A673 (cell line): ENCODE results near the gene CEACAM19. TPM values are rescaled to one million over a fixed set of nuclear protein-coding genes. Genes with fewer than 3 reads are reported as not detected.

Experiments
- BruUV-seq: library from RNA; stranded (reverse); fragments of 400-500 nt; replicated peaks from 2 replicates; lab custom pipeline; 2021; lab: Mats Ljungman, UMichigan
- CTCF ChIA-PET: fragments of 300-600 bp; sonication (Branson Sonifier 250); formaldehyde crosslinking; loops from one replicate; lab custom pipeline; 2022; ENCODE audit warnings: antibody characterized with exemption; lab: Charles Lee
- POLR2A ChIA-PET: fragments of 300-600 bp; sonication (Branson Sonifier 250); formaldehyde crosslinking; loops from one replicate; lab custom pipeline; 2022; ENCODE audit warnings: antibody characterized with exemption; ENCODE audit not compliant: low non-redundant PET; lab: Charles Lee
- DNase-seq: peaks from one replicate; pipeline ENCODE4 v3.0.0-alpha.2; 2015; ENCODE audit warnings: low spot score
- H3K27ac ChIP-seq: fragments of 200-600 bp; sonication (generic); 2 replicates; pipeline ENCODE4 v1.5.1; 2016; ENCODE audit warnings: mixed run types, low read depth, mild to moderate bottlenecking, mixed read lengths, antibody characterized with exemption, low read length; ENCODE audit not compliant: poor library complexity, severe bottlenecking
- H3K27me3 ChIP-seq: fragments of 200-600 bp; sonication (generic); replicated peaks from 2 replicates; pipeline ENCODE4 v1.6.1; 2017; ENCODE audit warnings: mixed run types, low read depth, mild to moderate bottlenecking, mixed read lengths, antibody characterized with exemption, low read length; ENCODE audit not compliant: insufficient read depth, poor library complexity
- H3K36me3 ChIP-seq: fragments of 200-600 bp; sonication (generic); 2 replicates; pipeline ENCODE4 v1.6.1; 2016; ENCODE audit warnings: mixed run types, mild to moderate bottlenecking, mixed read lengths, antibody characterized with exemption, low read length; ENCODE audit not compliant: insufficient read depth, poor library complexity, severe bottlenecking
- H3K4me1 ChIP-seq: fragments of 200-600 bp; sonication (generic); 2 replicates; pipeline ENCODE4 v1.6.1; 2017; ENCODE audit warnings: mixed run types, mild to moderate bottlenecking, mixed read lengths, antibody characterized with exemption, low read length; ENCODE audit not compliant: insufficient read depth, poor library complexity, severe bottlenecking
- H3K4me3 ChIP-seq: fragments of 200-600 bp; sonication (generic); 2 replicates; pipeline ENCODE4 v1.5.1; 2016; ENCODE audit warnings: low read depth, mixed run types, mild to moderate bottlenecking, mixed read lengths, low read length; ENCODE audit not compliant: poor library complexity, severe bottlenecking
- H3K9me3 ChIP-seq: fragments of 200-600 bp; sonication (generic); 2 replicates; pipeline ENCODE4 v1.6.1; 2016; ENCODE audit warnings: mixed run types, low read depth, mild to moderate bottlenecking, mixed read lengths, antibody characterized with exemption, low read length; ENCODE audit not compliant: poor library complexity, severe bottlenecking
- EZH2 ChIP-seq: fragments of 200-600 bp; sonication (generic); IDR thresholded peaks from 2 replicates; pipeline ENCODE4 v1.6.1; 2017; ENCODE audit warnings: borderline replicate concordance, low read depth, mild to moderate bottlenecking, mixed read lengths, antibody characterized with exemption, low read length; ENCODE audit not compliant: poor library complexity, severe bottlenecking
- intact Hi-C: fragments of 100-400 bp; cut with micrococcal nuclease; formaldehyde crosslinking; loops from one replicate; pipeline ENCODE4 v1.10.0; 2022; ENCODE audit not compliant: unreplicated experiment
- total RNA-seq: library from RNA; stranded (reverse); gene quantifications from 2 replicates; pipeline ENCODE4 v1.2.3, GENCODE V29; 2021
- TF ChIP-seq, protein P1 (sequence below): fragments of 300-800, 200-600 bp; sonication (generic); conservative IDR thresholded peaks from 2 replicates; pipeline ENCODE4 v1.5.1; 2017; ENCODE audit warnings: low read depth, mild to moderate bottlenecking, antibody characterized with exemption, low read length, moderate library complexity, mixed read lengths

The CEACAM19 gene
- total RNA-seq, 1 experiment from 2014 or later, result 2.5 TPM

DNA sequence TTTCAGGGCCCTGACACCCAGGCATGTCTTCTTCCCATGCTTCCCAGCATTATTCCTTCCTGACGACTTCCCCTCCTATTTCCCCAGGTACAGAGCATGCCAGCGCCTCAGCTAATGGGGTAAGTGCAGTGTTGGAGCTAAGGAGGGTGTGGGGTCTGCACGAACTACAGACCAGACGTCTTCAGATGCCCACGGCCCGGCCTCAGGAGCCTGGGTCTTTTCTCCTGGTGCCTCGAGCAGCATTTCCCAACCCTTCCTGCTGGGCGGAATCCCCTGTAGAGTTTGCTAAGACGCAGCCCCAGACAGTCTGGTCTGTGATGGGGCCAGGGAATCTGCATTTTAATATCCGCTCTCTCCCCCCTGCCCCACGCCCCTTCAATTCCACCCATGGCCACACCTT lies 10.1 kb upstream of the CEACAM19 start:
- intact Hi-C loops, result no loop called here
- no peaks in the 10 kb centered on the region for H3K27me3 ChIP-seq
- TF ChIP-seq, protein P1, sequence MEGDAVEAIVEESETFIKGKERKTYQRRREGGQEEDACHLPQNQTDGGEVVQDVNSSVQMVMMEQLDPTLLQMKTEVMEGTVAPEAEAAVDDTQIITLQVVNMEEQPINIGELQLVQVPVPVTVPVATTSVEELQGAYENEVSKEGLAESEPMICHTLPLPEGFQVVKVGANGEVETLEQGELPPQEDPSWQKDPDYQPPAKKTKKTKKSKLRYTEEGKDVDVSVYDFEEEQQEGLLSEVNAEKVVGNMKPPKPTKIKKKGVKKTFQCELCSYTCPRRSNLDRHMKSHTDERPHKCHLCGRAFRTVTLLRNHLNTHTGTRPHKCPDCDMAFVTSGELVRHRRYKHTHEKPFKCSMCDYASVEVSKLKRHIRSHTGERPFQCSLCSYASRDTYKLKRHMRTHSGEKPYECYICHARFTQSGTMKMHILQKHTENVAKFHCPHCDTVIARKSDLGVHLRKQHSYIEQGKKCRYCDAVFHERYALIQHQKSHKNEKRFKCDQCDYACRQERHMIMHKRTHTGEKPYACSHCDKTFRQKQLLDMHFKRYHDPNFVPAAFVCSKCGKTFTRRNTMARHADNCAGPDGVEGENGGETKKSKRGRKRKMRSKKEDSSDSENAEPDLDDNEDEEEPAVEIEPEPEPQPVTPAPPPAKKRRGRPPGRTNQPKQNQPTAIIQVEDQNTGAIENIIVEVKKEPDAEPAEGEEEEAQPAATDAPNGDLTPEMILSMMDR, result no peak
- TF ChIP-seq EZH2, result no peak
- POLR2A ChIA-PET, result no interaction called here
- no peak overlapping the region for H3K27ac ChIP-seq
- H3K4me1 ChIP-seq, result peaks cover 4% of the 10 kb centered on the region
- H3K4me3 ChIP-seq, result no peak overlapping the region
- DNase-seq, result no peak
- no TSS peak for BruUV-seq
- H3K9me3 ChIP-seq, result no peaks in the 10 kb centered on the region
- CTCF ChIA-PET, result interaction anchor here (1.3 kb wide), 1 partner anchor 91 kb away, joined by 3 read pairs; no protein-coding TSS in a partner anchor
- H3K36me3 ChIP-seq, result peaks cover 40% of the 10 kb centered on the region

DNA sequence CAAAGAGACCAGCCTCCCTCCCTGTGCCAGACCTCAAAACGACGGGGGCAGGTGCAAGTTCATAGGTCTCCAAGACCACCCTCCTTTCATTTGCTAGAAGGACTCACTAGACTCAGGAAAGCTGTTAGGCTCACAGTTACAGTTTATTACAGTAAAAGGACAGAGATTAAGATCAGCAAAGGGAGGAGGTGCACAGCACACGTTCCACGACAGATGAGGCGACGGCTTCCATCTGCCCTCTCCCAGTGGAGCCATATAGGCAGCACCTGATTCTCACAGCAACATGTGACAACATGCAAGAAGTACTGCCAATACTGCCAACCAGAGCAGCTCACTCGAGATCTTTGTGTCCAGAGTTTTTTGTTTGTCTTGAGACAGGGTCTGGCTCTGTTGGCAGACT lies 9.4 kb upstream of the CEACAM19 start:
- Histone ChIP-seq H3K9me3 (no peaks in the 10 kb centered on the region), H3K27ac (no peak overlapping the region), H3K4me1 (peaks cover 2% of the 10 kb centered on the region), H3K4me3 (no peak overlapping the region), H3K27me3 (no peaks in the 10 kb centered on the region), H3K36me3 (peaks cover 37% of the 10 kb centered on the region)
- POLR2A ChIA-PET, result no interaction called here
- DNase-seq, result no peak
- intact Hi-C loops, result no loop called here
- TF ChIP-seq, protein P1, result no peak
- TF ChIP-seq EZH2, result no peak
- no TSS peak for BruUV-seq
- CTCF ChIA-PET, result no interaction called here

DNA sequence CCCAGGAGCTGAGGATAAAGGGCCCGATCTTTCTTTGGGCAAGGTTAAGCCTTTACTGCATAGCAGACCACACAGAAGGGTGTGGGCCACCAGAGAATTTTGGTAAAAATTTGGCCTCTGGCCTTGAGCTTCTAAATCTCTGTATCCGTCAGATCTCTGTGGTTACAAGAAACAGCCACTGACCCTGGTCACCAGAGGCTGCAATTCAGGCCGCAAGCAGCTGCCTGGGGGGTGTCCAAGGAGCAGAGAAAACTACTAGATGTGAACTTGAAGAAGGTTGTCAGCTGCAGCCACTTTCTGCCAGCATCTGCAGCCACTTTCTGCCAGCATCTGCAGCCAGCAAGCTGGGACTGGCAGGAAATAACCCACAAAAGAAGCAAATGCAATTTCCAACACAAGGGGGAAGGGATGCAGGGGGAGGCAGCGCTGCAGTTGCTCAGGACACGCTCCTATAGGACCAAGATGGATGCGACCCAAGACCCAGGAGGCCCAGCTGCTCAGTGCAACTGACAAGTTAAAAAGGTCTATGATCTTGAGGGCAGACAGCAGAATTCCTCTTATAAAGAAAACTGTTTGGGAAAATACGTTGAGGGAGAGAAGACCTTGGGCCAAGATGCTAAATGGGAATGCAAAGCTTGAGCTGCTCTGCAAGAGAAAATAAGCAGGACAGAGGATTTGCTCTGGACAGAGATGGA lies 8.4 kb upstream of the CEACAM19 start:
- CTCF ChIA-PET, result no interaction called here
- no peaks in the 10 kb centered on the region for H3K4me1 ChIP-seq
- no peak for TF ChIP-seq EZH2
- TF ChIP-seq, protein P1, result no peak
- DNase-seq, result no peak
- peaks cover 35% of the 10 kb centered on the region for H3K36me3 ChIP-seq
- no peaks in the 10 kb centered on the region for H3K9me3 ChIP-seq
- intact Hi-C loops, result no loop called here
- BruUV-seq, result TSS peak; percentile 30
- no peak overlapping the region for H3K27ac ChIP-seq
- no peaks in the 10 kb centered on the region for H3K27me3 ChIP-seq
- POLR2A ChIA-PET, result no interaction called here
- no peak overlapping the region for H3K4me3 ChIP-seq
